Rectal smooth muscle tissue (tissue), 1 donor: ENCODE results near the gene PSMC3.

ENCODE experiments used
- H3K27ac ChIP-seq: one replicate; pipeline ENCODE4 v1.7.0; 2013; ENCODE audit warnings: low read depth, low read length, inconsistent platforms
- H3K27me3 ChIP-seq: one replicate; pipeline ENCODE4 v1.7.0; 2013; ENCODE audit warnings: low read length; ENCODE audit not compliant: control insufficient read depth, insufficient read depth
- H3K36me3 ChIP-seq: one replicate; pipeline ENCODE4 v1.7.0; 2013; ENCODE audit warnings: low read length; ENCODE audit not compliant: control insufficient read depth, insufficient read depth
- H3K4me1 ChIP-seq: one replicate; pipeline ENCODE4 v1.7.0; 2013; ENCODE audit warnings: low read length; ENCODE audit not compliant: control insufficient read depth, insufficient read depth
- H3K4me3 ChIP-seq: one replicate; pipeline ENCODE4 v1.7.0; 2013; ENCODE audit warnings: low read length
- H3K9ac ChIP-seq: one replicate; pipeline ENCODE4 v1.7.0; 2013; ENCODE audit warnings: low read length

The PSMC3 gene

DNA sequence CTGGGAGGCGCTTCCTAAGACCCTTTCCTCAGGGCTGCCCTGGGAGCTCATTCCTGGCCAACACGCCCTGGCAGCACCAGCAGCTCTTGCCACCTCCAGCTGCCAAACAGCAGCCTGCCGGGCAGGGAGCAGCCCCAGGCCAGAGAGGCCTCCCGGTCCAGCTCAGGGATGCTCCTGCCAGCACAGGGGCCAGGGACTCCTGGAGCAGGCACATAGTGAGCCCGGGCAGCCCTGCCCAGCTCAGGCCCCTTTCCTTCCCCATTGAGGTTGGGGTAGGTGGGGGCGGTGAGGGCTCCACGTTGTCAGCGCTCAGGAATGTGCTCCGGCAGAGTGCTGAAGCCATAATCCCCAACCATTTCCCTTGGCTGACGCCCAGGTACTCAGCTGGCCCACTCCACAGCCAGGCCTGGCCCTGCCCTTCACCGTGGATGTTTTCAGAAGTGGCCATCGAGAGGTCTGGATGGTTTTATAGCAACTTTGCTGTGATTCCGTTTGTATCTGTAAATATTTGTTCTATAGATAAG is 10.2 kb downstream of the PSMC3 start:
- Histone ChIP-seq H3K36me3 (peaks cover 35% of the 10 kb centered on the region), H3K27me3 (no peaks in the 10 kb centered on the region), H3K4me1 (peaks cover 12% of the 10 kb centered on the region), H3K4me3 (peak overlapping the region; percentile 12), H3K27ac (peak overlapping the region; percentile 87), H3K9ac (no peak overlapping the region)

DNA sequence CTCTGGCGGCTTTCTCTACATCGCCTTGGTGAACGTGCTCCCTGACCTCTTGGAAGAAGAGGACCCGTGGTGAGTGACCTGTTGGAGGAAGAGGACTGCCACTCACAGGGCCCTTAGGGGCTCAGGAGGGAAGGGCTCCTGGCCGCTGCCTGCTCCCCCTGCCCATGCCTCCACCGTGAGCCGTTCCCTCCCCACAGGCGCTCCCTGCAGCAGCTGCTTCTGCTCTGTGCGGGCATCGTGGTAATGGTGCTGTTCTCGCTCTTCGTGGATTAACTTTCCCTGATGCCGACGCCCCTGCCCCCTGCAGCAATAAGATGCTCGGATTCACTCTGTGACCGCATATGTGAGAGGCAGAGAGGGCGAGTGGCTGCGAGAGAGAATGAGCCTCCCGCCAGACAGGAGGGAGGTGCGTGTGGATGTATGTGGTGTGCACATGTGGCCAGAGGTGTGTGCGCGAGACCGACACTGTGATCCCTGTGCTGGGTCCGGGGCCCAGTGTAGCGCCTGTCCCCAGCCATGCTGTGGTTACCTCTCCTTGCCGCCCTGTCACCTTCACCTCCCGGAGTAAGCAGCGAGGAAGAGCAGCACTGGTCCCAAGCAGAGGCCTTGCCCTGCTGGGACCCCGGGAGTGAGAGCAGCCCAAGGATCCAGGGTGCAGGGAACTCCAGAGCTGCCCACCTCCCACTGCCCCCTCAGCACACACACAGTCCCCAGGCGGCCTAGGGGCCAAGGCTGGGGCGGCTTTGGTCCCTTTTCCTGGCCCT is 11.0 kb downstream of the PSMC3 start:
- Histone ChIP-seq H3K36me3 (peaks cover 31% of the 10 kb centered on the region), H3K9ac (no peak overlapping the region), H3K4me3 (no peak overlapping the region), H3K27me3 (no peaks in the 10 kb centered on the region), H3K4me1 (peaks cover 12% of the 10 kb centered on the region), H3K27ac (peak overlapping the region; percentile 87)

DNA sequence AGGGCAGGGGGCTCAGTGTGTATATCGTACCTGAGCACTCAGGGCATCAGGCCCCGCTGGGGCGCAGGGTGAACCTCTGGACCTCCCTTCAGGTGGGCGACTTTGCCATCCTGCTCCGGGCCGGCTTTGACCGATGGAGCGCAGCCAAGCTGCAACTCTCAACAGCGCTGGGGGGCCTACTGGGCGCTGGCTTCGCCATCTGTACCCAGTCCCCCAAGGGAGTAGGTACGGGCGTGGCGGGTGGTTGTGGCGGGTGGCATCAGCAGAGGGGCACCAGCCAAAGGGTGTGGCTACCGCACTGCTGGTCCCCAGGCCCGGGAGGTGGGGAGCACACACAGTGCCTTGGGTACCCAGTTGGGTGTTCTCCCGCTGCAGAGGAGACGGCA is 11.6 kb downstream of the PSMC3 start:
- no peaks in the 10 kb centered on the region for H3K27me3 ChIP-seq
- no peak overlapping the region for H3K4me3 ChIP-seq
- peaks cover 16% of the 10 kb centered on the region for H3K4me1 ChIP-seq
- no peak overlapping the region for H3K27ac ChIP-seq
- no peak overlapping the region for H3K9ac ChIP-seq
- H3K36me3 ChIP-seq: peaks cover 25% of the 10 kb centered on the region

DNA sequence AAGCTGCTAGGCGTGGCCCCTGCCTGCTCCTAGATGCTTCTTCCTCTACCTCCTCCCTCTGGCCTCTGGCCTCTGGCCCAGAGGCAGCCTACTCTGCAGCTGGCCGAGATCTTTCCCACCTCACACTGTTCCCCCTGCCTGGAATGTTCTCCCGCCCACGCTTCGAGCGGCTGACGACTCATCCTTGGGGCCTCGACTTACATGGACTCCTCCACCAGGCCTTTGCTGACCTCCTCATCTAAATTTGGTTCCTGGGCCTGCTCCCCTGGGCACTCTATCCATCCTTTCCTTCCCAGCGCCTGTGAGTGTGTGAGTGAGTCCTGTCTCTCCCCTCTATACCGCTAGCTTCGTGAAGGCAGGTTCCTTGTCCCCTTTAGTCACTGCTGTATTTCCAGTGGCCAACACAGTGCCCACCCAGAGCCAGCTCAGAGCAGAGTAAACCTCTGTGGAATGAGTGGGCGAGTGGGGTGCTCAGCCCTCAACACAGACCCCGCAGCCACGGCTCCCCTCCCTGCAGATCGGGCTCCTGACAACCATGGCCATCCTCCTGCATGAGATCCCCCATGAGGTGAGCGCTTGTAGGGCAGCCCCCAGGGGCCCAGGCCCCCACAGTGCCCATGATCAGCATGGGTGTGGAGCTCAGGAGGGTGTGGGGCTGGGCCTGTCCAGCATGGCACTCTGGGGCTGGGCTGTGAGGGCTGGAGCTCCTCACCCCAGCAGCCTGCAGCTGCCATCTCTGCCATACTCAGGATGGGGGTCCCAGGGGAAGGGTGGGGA is 12.1 kb downstream of the PSMC3 start:
- Histone ChIP-seq H3K4me1 (peaks cover 22% of the 10 kb centered on the region), H3K36me3 (peaks cover 21% of the 10 kb centered on the region), H3K27ac (peak overlapping the region; percentile 28), H3K4me3 (no peak overlapping the region), H3K9ac (no peak overlapping the region), H3K27me3 (no peaks in the 10 kb centered on the region)

DNA sequence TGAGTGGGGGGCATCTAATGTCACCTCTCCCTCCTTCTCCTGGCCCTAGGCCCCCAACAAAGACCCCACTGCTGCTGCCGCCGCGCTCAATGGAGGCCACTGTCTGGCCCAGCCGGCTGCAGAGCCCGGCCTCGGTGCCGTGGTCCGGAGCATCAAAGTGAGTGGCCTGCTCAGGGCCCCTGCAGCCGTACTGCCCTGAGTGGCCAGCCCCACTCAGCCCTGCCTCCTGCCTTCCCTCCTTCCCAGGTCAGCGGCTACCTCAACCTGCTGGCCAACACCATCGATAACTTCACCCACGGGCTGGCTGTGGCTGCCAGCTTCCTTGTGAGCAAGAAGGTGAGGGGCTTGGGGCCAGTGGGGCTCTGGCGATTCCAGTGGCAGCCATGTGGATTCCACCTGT is 12.9 kb downstream of the PSMC3 start:
- H3K36me3 ChIP-seq: peaks cover 14% of the 10 kb centered on the region
- peaks cover 23% of the 10 kb centered on the region for H3K4me1 ChIP-seq

DNA sequence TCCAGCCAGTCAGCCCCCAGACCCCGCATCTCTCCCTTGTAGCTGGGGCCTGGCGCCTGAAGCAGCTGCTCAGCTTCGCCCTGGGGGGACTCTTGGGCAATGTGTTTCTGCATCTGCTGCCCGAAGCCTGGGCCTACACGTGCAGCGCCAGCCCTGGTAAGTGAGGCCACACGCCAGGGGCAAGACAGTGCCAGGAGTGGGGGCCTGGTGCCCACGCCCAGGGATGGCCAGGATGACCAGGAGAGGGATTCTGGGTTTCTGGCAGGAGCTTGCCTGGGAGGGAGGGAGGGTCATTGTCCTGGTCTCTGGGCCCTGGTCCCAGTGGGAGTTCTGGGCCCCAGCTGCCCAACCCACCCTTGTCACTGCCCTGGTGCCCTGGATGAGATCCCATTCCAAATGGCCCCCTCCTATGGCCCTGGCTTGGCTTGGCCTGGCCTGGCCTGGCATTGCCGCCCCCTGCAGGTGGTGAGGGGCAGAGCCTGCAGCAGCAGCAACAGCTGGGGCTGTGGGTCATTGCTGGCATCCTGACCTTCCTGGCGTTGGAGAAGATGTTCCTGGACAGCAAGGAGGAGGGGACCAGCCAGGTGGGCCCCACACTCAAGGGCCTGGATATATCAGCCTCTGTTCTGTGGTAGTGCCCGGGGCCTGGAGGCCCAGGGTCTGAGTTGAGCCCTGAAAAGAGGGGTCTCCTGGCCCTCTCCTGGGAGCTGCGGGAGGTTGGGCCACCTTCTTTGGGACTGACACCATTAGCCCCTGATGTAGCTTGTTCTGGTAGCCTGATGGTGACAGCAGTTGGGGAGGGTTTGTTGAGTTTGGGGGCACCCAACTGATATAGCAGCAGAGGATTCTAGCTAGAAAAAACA is 14.1 kb downstream of the PSMC3 start:
- no peak overlapping the region for H3K9ac ChIP-seq
- peaks cover 8% of the 10 kb centered on the region for H3K36me3 ChIP-seq
- no peaks in the 10 kb centered on the region for H3K27me3 ChIP-seq
- no peak overlapping the region for H3K4me3 ChIP-seq
- no peak overlapping the region for H3K27ac ChIP-seq
- peaks cover 29% of the 10 kb centered on the region for H3K4me1 ChIP-seq

More for the DNA sequence above, 12.9 kb downstream of the PSMC3 start:
- Histone ChIP-seq H3K27ac (no peak overlapping the region), H3K9ac (no peak overlapping the region), H3K4me3 (no peak overlapping the region), H3K27me3 (no peaks in the 10 kb centered on the region)

DNA sequence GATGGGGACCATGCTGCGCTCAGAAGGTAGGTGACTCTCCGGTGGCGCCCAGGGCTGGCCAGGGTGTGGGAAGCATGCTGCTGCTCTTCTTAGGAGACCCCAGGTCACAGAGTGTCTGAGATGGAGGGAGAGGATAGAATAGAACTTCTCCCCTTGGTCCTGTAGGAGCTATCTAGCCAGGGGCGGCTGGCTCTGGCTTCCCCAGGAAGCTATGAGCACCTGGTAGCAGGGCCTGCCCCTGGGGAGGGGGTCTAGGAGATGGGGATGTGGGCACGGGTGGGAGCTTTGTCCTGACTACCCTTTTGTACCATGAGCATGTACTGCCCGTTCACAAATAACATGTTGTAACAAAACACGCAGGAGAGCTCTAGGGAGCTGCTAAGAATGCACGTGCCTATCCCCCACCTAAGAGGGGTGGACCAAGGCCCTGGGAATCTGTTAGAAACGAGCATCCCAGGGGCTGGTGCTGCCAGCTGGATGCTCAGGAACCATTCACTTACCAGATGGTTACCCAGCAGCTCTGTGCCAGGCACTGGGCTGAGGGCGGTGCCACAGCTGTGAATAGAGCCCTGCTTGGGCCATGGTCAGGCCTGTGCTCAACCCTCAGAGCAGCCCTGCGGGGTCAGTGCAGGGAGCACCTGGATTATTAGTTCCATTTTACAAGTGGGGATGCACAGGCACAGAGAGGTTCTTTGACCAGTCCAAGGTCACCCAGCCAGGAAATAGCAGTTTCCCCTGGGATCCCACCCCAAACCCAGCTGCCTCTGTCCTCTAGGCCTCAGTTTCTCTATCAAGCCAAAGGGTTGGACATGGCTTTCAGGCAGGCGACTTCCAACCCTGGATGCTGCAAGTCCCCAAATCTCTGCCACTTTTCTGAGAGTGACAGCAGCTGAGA is 15.6 kb downstream of the PSMC3 start:
- peaks cover 8% of the 10 kb centered on the region for H3K36me3 ChIP-seq
- H3K27me3 ChIP-seq: no peaks in the 10 kb centered on the region
- no peak overlapping the region for H3K9ac ChIP-seq
- H3K4me1 ChIP-seq: peaks cover 20% of the 10 kb centered on the region
- no peak overlapping the region for H3K27ac ChIP-seq
- H3K4me3 ChIP-seq: no peak overlapping the region

DNA sequence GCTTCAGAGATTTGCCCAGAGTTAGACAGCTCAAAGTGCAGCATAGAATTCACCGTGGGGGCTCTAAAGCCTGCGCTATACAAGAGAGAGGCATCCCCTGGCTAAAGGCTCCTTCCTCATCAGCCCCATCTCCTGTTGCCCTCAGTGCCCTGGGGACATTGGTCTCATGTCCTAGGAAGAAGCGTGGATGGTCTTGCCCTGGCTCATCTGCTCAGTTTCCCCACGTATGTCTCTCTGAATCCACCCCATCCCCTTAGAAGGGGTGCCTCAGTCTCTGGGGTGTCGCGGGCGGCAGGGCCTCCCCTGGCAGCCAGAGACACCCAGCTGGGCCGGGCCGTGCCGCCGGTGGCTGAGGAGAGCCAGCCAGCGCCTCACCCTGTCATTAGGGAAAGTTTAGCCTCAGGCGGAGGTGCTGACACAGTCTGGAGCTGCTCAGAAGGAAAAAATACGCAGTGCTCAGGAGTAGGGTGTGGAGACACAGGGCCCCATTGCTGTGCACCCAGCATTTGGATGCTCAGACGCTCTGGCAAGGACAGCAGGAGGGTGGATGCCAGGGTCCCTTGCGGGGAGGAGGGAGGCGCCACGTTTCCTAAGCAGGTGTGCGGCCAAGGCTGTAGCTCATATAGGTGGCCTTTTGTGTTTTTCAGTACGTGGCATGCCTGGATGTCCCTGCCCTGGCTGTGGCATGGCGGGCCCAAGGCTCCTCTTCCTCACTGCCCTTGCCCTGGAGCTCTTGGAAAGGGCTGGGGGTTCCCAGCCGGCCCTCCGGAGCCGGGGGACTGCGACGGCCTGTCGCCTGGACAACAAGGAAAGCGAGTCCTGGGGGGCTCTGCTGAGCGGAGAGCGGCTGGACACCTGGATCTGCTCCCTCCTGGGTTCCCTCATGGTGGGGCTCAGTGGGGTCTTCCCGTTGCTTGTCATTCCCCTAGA is 16.5 kb downstream of the PSMC3 start:
- Histone ChIP-seq H3K27ac (peak overlapping the region; percentile 86), H3K36me3 (peaks cover 8% of the 10 kb centered on the region), H3K4me3 (peak overlapping the region; percentile 84), H3K27me3 (no peaks in the 10 kb centered on the region), H3K9ac (peak overlapping the region; percentile 14), H3K4me1 (peaks cover 17% of the 10 kb centered on the region)

DNA sequence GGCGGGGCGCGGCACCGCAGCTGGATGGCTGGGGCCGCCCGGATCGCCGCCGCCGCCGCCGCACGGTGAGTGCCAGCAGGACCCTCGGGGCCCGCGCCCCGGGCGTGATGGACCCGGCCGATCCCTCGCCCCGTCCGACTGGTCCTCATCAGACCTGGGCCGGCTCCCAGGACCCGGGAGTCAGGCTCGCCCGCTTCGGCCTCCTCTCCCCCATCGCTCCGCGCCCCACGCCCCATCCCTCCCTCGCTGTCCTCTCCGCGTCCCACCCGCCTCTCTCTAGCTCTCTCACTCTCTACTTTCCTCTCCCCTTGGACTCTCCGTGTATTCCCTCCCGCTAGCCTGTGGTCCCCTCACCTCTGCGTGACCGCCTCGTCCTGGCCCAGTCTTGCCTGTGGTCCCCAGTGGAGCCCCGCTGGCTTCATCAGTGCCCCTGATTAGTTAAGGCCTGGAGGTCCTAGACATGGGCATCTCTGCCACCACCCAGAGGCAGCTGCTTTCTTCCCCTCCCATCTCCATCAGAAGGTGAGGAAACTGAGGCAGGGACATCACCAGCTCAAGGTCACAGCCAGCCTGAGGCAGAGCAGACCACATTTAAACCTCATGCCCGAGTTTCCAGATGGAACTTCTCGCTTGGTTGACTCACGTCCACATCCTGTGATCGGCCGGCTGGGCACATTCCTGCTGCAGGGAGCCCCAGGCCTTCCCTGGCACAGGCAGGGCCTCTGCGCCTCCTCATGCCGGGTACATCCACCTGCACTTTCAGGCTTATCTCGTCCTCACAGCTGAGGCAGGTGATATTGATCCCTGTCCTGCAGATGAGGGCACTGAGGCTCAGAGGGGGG is 17.4 kb downstream of the PSMC3 start:
- peak overlapping the region; percentile 84 for H3K4me3 ChIP-seq
- H3K27me3 ChIP-seq: no peaks in the 10 kb centered on the region
- H3K36me3 ChIP-seq: peaks cover 2% of the 10 kb centered on the region
- peak overlapping the region; percentile 86 for H3K27ac ChIP-seq
- peak overlapping the region; percentile 14 for H3K9ac ChIP-seq
- H3K4me1 ChIP-seq: peaks cover 17% of the 10 kb centered on the region
